ENCODE data around the gene CEP164. TPM values are rescaled to one million over a fixed set of nuclear protein-coding genes. Genes with fewer than 3 reads are reported as not detected.

Gene CEP164
- total and polyA plus RNA-seq, 2 of the 4 experiments (the other 2 are of a cell fraction) = 23.3 to 26.9 TPM

DNA sequence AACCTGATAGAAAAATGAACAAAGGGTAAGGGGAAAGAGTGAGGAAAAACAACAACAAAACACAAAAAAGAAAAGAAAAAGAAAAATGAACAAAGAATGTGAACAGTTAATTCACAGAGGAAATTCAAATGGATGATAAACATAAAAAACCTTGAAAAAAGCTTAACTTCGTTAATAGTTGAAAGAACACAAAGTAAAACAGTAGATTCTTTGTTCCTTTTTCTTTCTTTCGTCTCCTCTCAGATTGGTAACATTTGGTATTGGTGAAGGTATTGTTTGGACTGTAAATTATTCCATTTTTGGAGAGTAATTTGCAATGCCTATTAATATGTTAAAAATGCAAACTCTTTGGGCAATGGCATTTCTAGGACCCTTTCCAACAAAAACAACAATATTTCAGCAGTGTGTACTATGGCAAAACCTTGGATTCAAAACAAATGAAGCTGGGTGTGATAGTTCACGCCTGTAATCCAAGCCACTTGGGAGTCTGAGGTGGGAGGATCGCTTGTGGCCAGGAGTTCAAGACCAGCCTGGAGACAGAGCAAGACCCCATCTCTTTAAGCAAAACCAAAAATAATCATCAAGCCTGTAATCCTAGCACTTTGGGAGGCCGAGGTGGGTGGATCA is 8.3 kb upstream of the CEP164 start:
- ATAC-seq (ENCODE audit: low read depth) (no peak), DNase-seq (peak; percentile 35)
- no peaks in the 10 kb centered on the region for H3K36me3 ChIP-seq (ENCODE audit: control insufficient read depth, insufficient read depth, low read length)
- no peak overlapping the region for H4K91ac ChIP-seq (ENCODE audit: insufficient read depth, low read depth, low read length)
- ChIA-PET CTCF (interaction anchor here (0.7 kb wide), 1 partner anchor 56 kb away, joined by 5 read pairs; no protein-coding TSS in a partner anchor), POLR2A (ENCODE audit: unreplicated experiment) (no interaction called here)
- no peak for TF ChIP-seq FOS (IDR thresholded peaks at IDR 0.05; ENCODE audit: low read depth, low read length)
- TF ChIP-seq, protein P1, sequence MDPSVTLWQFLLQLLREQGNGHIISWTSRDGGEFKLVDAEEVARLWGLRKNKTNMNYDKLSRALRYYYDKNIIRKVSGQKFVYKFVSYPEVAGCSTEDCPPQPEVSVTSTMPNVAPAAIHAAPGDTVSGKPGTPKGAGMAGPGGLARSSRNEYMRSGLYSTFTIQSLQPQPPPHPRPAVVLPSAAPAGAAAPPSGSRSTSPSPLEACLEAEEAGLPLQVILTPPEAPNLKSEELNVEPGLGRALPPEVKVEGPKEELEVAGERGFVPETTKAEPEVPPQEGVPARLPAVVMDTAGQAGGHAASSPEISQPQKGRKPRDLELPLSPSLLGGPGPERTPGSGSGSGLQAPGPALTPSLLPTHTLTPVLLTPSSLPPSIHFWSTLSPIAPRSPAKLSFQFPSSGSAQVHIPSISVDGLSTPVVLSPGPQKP (IDR thresholded peaks at IDR 0.05; ENCODE audit: borderline replicate concordance, low read depth, low read length) = no peak
- TF ChIP-seq SMC3 (IDR thresholded peaks at IDR 0.05; ENCODE audit: low read depth, low read length) = no peak
- no peak for TF ChIP-seq RFX5 (IDR thresholded peaks at IDR 0.05; ENCODE audit: low read depth, low read length)
- TF ChIP-seq BHLHE40 (IDR thresholded peaks at IDR 0.05; ENCODE audit: low read depth, low read length) = no peak
- TF ChIP-seq POLR2A (IDR thresholded peaks at IDR 0.05; ENCODE audit: low read depth, low read length) = no peak
- TF ChIP-seq, protein P2, sequence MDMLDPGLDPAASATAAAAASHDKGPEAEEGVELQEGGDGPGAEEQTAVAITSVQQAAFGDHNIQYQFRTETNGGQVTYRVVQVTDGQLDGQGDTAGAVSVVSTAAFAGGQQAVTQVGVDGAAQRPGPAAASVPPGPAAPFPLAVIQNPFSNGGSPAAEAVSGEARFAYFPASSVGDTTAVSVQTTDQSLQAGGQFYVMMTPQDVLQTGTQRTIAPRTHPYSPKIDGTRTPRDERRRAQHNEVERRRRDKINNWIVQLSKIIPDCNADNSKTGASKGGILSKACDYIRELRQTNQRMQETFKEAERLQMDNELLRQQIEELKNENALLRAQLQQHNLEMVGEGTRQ (IDR thresholded peaks at IDR 0.05; ENCODE audit: low read depth, low read length) = no peak
- no peak for TF ChIP-seq RAD21 (IDR thresholded peaks at IDR 0.05; ENCODE audit: low read length)
- no peak for TF ChIP-seq CEBPB (IDR thresholded peaks at IDR 0.05; ENCODE audit: low read depth, low read length)
- TF ChIP-seq, protein P3, sequence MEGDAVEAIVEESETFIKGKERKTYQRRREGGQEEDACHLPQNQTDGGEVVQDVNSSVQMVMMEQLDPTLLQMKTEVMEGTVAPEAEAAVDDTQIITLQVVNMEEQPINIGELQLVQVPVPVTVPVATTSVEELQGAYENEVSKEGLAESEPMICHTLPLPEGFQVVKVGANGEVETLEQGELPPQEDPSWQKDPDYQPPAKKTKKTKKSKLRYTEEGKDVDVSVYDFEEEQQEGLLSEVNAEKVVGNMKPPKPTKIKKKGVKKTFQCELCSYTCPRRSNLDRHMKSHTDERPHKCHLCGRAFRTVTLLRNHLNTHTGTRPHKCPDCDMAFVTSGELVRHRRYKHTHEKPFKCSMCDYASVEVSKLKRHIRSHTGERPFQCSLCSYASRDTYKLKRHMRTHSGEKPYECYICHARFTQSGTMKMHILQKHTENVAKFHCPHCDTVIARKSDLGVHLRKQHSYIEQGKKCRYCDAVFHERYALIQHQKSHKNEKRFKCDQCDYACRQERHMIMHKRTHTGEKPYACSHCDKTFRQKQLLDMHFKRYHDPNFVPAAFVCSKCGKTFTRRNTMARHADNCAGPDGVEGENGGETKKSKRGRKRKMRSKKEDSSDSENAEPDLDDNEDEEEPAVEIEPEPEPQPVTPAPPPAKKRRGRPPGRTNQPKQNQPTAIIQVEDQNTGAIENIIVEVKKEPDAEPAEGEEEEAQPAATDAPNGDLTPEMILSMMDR (conservative IDR thresholded peaks at IDR 0.05; ENCODE audit: low read depth, low read length) = no peak
- no peak for TF ChIP-seq MAZ (IDR thresholded peaks at IDR 0.05; ENCODE audit: borderline replicate concordance, low read depth, low read length)
- no peak overlapping the region for H2BK120ac ChIP-seq (ENCODE audit: low read depth, low read length)
- H2BK15ac ChIP-seq (ENCODE audit: low read depth, low read length) = no peak overlapping the region
- 0 out of 2 replicates have a peak, but pooled peaks cover 7% of the 10 kb centered on the region for H4K20me1 ChIP-seq (ENCODE audit: insufficient read depth, low read length)
- no peak overlapping the region for H3K23ac ChIP-seq (ENCODE audit: low read depth, low read length)
- H3K18ac ChIP-seq (ENCODE audit: low read depth, low read length) = no peak overlapping the region
- H3K9me1 ChIP-seq (ENCODE audit: insufficient read depth, low read length) = peaks cover 4% of the 10 kb centered on the region; the same call in 1 of the 2 replicates
- no peak overlapping the region for H3K14ac ChIP-seq (replicated peaks; ENCODE audit: low read depth, low read length)
- H3K9ac ChIP-seq (ENCODE audit: low read depth, low read length) = no peak overlapping the region
- H3K4me1 ChIP-seq (ENCODE audit: control insufficient read depth, insufficient read depth, low read length) = peaks cover 10% of the 10 kb centered on the region
- no peaks in the 10 kb centered on the region for H3K9me3 ChIP-seq (ENCODE audit: control insufficient read depth, insufficient read depth, low read length)
- H4K5ac ChIP-seq (ENCODE audit: low read depth, low read length) = no peak overlapping the region
- no peak overlapping the region for H2AK5ac ChIP-seq (ENCODE audit: low read depth, low read length)
- H2BK5ac ChIP-seq (ENCODE audit: low read depth, low read length, poor library complexity, severe bottlenecking) = no peak overlapping the region
- dilution Hi-C loops (cut with HindIII; ENCODE audit: low sequenced_read_pairs, unreplicated experiment) = no loop called here
- H3K27me3 ChIP-seq (ENCODE audit: control insufficient read depth, insufficient read depth, low read length) = no peaks in the 10 kb centered on the region
- no peak overlapping the region for H2BK20ac ChIP-seq (ENCODE audit: low read depth, low read length)
- no peak overlapping the region for H2AFZ ChIP-seq (replicated peaks; ENCODE audit: low read length, poor library complexity)
- no peak overlapping the region for H3K4me3 ChIP-seq (ENCODE audit: insufficient read depth, low read depth, low read length)
- no peak overlapping the region for H3K4me2 ChIP-seq (ENCODE audit: low read depth, low read length)
- no peak overlapping the region for H3K4ac ChIP-seq (ENCODE audit: low read depth, low read length)
- H3K56ac ChIP-seq (ENCODE audit: extremely low read depth, insufficient read depth, low read length) = no peak overlapping the region
- in situ Hi-C loops (cut with MboI; ENCODE audit: low sequenced_read_pairs) = loop anchor here (5.0 kb wide), 1 partner anchor 82 kb away; no protein-coding TSS in a partner anchor
- BruUV-seq (replicated peaks) = no TSS peak
- intact Hi-C loops (cut with micrococcal nuclease) = no loop called here
- H4K8ac ChIP-seq (ENCODE audit: low read depth in 2 of 2, low read length in 2 of 2) = no peak overlapping the region
- WGBS, 2 experiments (ENCODE audit: extremely low coverage in 2 of 2, insufficient read length in 1 of 2) = no CpG with 5 or more reads among the region's 5 CpGs
- H2AK9ac ChIP-seq (replicated peaks; ENCODE audit: low read depth, low read length, poor library complexity) = no peak overlapping the region
- H3K27ac ChIP-seq (ENCODE audit: insufficient read depth, low read length) = no peak overlapping the region
- peaks cover 10 to 20% of the 10 kb centered on the region in 2 experiments; a peak in 3 of 4 replicates for H3K79me1 ChIP-seq (ENCODE audit: low read depth in 1 of 2, low read length in 2 of 2)

All from IMR-90 (cell line).